Kidney (tissue), 14 donors: Measurements from ENCODE around the gene GNMT. TPM values are rescaled to one million over a fixed set of nuclear protein-coding genes. Genes with fewer than 3 reads are reported as not detected.

Source experiments
- DNase-seq, 5 donors: peaks; one replicate each; pipeline ENCODE4 v3.0.0-alpha.2; 2013 to 2020
- FAIRE-seq: peaks from 2 replicates; lab custom pipeline; 2012; peaks lifted over from hg19 to GRCh38; lab: Jason Lieb, UNC
- H3K27ac ChIP-seq, 2 donors: one replicate each; pipeline ENCODE4 v1.7.0; 2013; ENCODE audit warnings: low read depth in 2 of 2, low read length in 2 of 2, inconsistent platforms in 1 of 2
- H3K27me3 ChIP-seq: one replicate; pipeline ENCODE4 v1.7.1; 2013; ENCODE audit warnings: low read length, inconsistent platforms; ENCODE audit not compliant: control insufficient read depth, insufficient read depth
- H3K36me3 ChIP-seq, 3 donors: one replicate each; pipeline versions ENCODE4 v1.7.0 to v1.7.1; 2013; ENCODE audit warnings: low read length in 3 of 3, control low read depth in 1 of 3, inconsistent platforms in 1 of 3; ENCODE audit not compliant: insufficient read depth in 3 of 3, control insufficient read depth in 2 of 3
- H3K4me1 ChIP-seq, 3 donors: one replicate each; pipeline versions ENCODE4 v1.7.0 to v1.7.1; 2013; ENCODE audit warnings: low read length in 3 of 3, inconsistent platforms in 1 of 3, low read depth in 1 of 3; ENCODE audit not compliant: control insufficient read depth in 2 of 3, insufficient read depth in 2 of 3
- H3K4me3 ChIP-seq, 3 donors: one replicate each; pipeline versions ENCODE4 v1.7.0 to v1.8.1; 2013; ENCODE audit warnings: low read length in 3 of 3, control low read depth in 1 of 3, inconsistent platforms in 1 of 3
- H3K9ac ChIP-seq, 3 donors: one replicate each; pipeline versions ENCODE4 v1.7.0 to v1.7.1; 2013; ENCODE audit warnings: low read length in 3 of 3, control low read depth in 1 of 3, inconsistent platforms in 1 of 3
- H3K9me3 ChIP-seq, 3 donors: one replicate each; pipeline versions ENCODE4 v1.7.0 to v1.7.1; 2013; ENCODE audit warnings: low read length in 3 of 3, control low read depth in 1 of 3, inconsistent platforms in 1 of 3; ENCODE audit not compliant: control insufficient read depth in 2 of 3, insufficient read depth in 1 of 3
- intact Hi-C: fragments of 100-400 bp; cut with DNase I; formaldehyde crosslinking; loops from one replicate; pipeline ENCODE4 v1.11.1; 2022
- polyA plus RNA-seq: library from polyadenylated mRNA; stranded (reverse); fragments of 350-450 nt; fragmentation: Illumina TruSeq; extraction: RNeasy Lipid Tissue Mini Kit (QIAGEN cat#74804); gene quantifications from one replicate; pipeline ENCODE4 v1.2.3, GENCODE V29; 2014; ENCODE audit warnings: low read depth, low replicate concordance; ENCODE audit not compliant: insufficient read depth
- total RNA-seq: library from RNA; stranded (reverse); fragmentation: NEBNext Ultra II Directional; extraction: Animal tissue kit (Norgen Biotek cat#: 25700); gene quantifications from one replicate; pipeline ENCODE4 v1.2.1, GENCODE V29; 2021
- TF ChIP-seq, protein P1 (sequence below): IDR thresholded peaks from 3 replicates; pipeline ENCODE4 v1.5.1; 2012; ENCODE audit warnings: mild to moderate bottlenecking, moderate library complexity, borderline replicate concordance; ENCODE audit not compliant: insufficient read depth; ENCODE audit errors: extremely low read depth
- donor health status: control.
- donor health status: control.
- donor health status: control.
- donor health status: control.
- donor health status: control.
- donor health status: DM: yes; HTN: yes; CAD: no.
- donor health status: Normal renal cell carcinoma (clear cell type).

GNMT gene
- total and polyA plus RNA-seq, 2 donors from 2014 or later, result 0.54 to 1.9 TPM

DNA sequence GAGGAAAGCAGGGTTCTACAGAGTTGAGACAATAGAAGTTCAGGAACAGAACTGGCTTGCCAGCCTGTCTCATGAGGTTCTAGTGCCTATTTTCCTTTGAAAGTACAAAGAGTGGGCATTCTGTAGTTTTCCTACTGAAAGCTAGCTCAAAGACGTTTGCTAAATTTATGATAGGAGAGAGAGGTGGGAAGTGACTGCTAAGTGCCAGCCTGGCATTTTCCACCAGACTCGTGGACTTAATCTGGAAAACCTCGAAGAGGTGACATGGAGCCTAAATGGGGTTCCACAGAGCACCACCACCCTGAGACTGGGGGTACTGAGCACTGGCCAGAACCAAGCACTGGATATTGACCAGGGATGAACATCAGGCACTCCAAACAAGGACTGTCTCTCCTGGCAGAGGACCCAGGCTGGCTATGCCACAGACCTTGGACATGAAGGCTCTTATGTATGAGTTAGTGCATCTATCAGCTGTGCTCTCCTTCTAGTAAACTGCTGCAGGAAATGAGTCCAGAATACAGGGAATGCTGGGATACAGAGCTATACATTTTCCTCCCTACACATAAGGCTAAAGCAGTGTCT, 11.3 kb downstream of the GNMT start:
- H3K27me3 ChIP-seq, result no peaks in the 10 kb centered on the region
- TF ChIP-seq, protein P1, sequence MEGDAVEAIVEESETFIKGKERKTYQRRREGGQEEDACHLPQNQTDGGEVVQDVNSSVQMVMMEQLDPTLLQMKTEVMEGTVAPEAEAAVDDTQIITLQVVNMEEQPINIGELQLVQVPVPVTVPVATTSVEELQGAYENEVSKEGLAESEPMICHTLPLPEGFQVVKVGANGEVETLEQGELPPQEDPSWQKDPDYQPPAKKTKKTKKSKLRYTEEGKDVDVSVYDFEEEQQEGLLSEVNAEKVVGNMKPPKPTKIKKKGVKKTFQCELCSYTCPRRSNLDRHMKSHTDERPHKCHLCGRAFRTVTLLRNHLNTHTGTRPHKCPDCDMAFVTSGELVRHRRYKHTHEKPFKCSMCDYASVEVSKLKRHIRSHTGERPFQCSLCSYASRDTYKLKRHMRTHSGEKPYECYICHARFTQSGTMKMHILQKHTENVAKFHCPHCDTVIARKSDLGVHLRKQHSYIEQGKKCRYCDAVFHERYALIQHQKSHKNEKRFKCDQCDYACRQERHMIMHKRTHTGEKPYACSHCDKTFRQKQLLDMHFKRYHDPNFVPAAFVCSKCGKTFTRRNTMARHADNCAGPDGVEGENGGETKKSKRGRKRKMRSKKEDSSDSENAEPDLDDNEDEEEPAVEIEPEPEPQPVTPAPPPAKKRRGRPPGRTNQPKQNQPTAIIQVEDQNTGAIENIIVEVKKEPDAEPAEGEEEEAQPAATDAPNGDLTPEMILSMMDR, result no peak

DNA sequence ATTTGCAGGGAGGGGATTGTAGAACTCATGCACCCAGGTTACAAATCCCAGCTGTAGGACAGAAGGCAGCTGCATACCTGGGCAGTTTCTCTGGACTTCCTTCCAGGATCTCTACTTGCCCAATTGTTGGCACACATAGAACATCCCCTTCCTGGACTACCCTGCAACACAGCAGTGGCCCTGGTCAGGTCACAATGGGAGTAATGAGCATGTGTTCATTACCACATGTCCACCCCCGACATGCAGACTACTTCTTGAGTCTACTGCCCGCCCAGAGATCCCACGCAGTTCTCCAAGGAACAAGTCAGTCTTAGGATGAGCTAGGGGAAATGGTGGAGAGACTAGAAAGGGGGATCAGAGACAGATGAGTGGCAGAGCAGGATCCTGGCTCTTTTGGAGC, 13.4 kb downstream of the GNMT start:
- Histone ChIP-seq H3K4me3 (no peak overlapping the region), H3K4me1 (peaks cover 0 to 4% (median 0%) of the 10 kb centered on the region in 3 donors), H3K36me3 (peaks cover 0 to 8% (median 3%) of the 10 kb centered on the region in 3 donors), H3K9ac (no peak overlapping the region), H3K9me3 (no peaks in the 10 kb centered on the region), H3K27ac (no peak overlapping the region), H3K27me3 (no peaks in the 10 kb centered on the region)
- TF ChIP-seq, protein P1, result no peak
- no peak for FAIRE-seq
- no peak for DNase-seq
- intact Hi-C loops, result no loop called here

More for the DNA sequence above, 11.3 kb downstream of the GNMT start:
- DNase-seq (no peak), FAIRE-seq (no peak)
- Histone ChIP-seq H3K9me3 (no peaks in the 10 kb centered on the region), H3K27ac (no peak overlapping the region), H3K4me3 (no peak overlapping the region), H3K4me1 (no peaks in the 10 kb centered on the region), H3K9ac (no peak overlapping the region), H3K36me3 (peaks cover 0 to 8% (median 3%) of the 10 kb centered on the region in 3 donors)
- intact Hi-C loops, result no loop called here

DNA sequence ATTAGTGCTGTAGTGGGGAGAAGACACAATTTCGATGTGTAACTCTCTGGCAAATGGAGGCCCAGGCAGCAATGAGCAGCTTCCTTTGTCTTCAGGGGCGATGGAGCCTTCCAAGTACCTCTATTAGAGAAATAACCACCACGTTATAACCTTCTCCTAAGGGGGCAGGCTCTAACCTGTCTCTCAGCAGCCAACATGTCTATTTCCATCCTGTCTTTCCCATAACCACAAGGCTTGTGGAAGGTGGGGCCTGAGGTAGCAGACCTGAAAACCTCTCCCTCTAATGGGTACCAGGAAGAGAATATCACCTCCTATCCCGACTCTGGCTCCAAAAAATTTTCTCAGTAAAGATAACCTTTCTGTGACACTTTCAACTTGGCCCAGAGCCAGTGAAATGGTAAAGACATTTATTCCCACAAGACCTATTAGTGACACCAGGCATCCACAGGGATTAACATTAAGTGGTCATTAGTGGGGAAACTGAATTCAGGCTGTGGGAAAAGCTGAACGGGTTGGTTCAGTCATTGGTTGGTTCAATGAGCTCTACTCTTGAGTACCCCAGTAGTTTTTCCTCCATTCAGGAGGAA, 14.5 kb downstream of the GNMT start:
- Histone ChIP-seq H3K9me3 (no peaks in the 10 kb centered on the region), H3K36me3 (peaks cover 0 to 3% (median 0%) of the 10 kb centered on the region in 3 donors), H3K27me3 (no peaks in the 10 kb centered on the region), H3K4me3 (no peak overlapping the region), H3K4me1 (peaks cover 0 to 13% (median 6%) of the 10 kb centered on the region in 3 donors), H3K9ac (no peak overlapping the region), H3K27ac (no peak overlapping the region)
- TF ChIP-seq, protein P1, result no peak
- intact Hi-C loops, result no loop called here
- FAIRE-seq (no peak), DNase-seq (no peak)
